ENCODE data around the gene NFASC. TPM values are rescaled to one million over a fixed set of nuclear protein-coding genes. Genes with fewer than 3 reads are reported as not detected.

Gene NFASC
- total RNA-seq, 1 donor from 2014 or later, result 29.6 TPM

- H3K27me3 ChIP-seq (ENCODE audit: insufficient read depth, low read length), result no peaks in the 10 kb centered on the region
- no peak for FAIRE-seq
- H3K36me3 Mint-ChIP-seq (ENCODE audit: low read depth, unreplicated experiment), result peaks cover 2% of the 10 kb centered on the region
- H3K27me3 Mint-ChIP-seq (ENCODE audit: low read depth, unreplicated experiment), result peaks cover 2% of the 10 kb centered on the region
- peak overlapping the region; percentile 47 for H3K27ac Mint-ChIP-seq (ENCODE audit: unreplicated experiment)
- no peak overlapping the region for H3K27ac ChIP-seq (ENCODE audit: low read depth, low read length)
- no peak overlapping the region for H3K4me2 ChIP-seq (ENCODE audit: low read length)
- H3K9me3 Mint-ChIP-seq (ENCODE audit: unreplicated experiment), result no peaks in the 10 kb centered on the region
- H3K9ac ChIP-seq (ENCODE audit: low read length), result no peak overlapping the region
- peaks cover 13% of the 10 kb centered on the region for H4K20me1 ChIP-seq (ENCODE audit: insufficient read depth, low read length)
- no peaks in the 10 kb centered on the region for H3K36me3 ChIP-seq (ENCODE audit: insufficient read depth, low read length)
- DNase-seq (ENCODE audit: low read depth), result peak; percentile 54
- no peaks in the 10 kb centered on the region for H3K4me1 ChIP-seq (ENCODE audit: insufficient read depth, low read length)
- no peak overlapping the region for H3K4me3 ChIP-seq (ENCODE audit: insufficient read depth, low read depth, low read length)
- H3K9me3 ChIP-seq (ENCODE audit: insufficient read depth, low read depth, low read length), result no peaks in the 10 kb centered on the region
- no peak overlapping the region for H2AFZ ChIP-seq (ENCODE audit: low read depth, low read length)
- TF ChIP-seq CTCF (IDR thresholded peaks at IDR 0.05; ENCODE audit: insufficient read depth, low read depth, low read length) (no peak), EZH2 (IDR thresholded peaks at IDR 0.05; ENCODE audit: insufficient read depth, low read length) (no peak)
- peak overlapping the region; percentile 27 for H3K4me3 Mint-ChIP-seq (ENCODE audit: unreplicated experiment)
- peaks cover 4% of the 10 kb centered on the region for H3K79me2 ChIP-seq (ENCODE audit: insufficient read depth, low read length)
- peaks cover 3% of the 10 kb centered on the region for H3K4me1 Mint-ChIP-seq (ENCODE audit: low read depth, unreplicated experiment)
These were observed 33.7 kb downstream of the NFASC start for GRCh38 chr1:204904228-204904810.

- Mint-ChIP-seq H3K4me1 (ENCODE audit: low read depth, unreplicated experiment) (peaks cover 4% of the 10 kb centered on the region), H3K27me3 (ENCODE audit: low read depth, unreplicated experiment) (no peaks in the 10 kb centered on the region), H3K9me3 (ENCODE audit: unreplicated experiment) (no peaks in the 10 kb centered on the region), H3K4me3 (ENCODE audit: unreplicated experiment) (no peak overlapping the region), H3K27ac (ENCODE audit: unreplicated experiment) (no peak overlapping the region), H3K36me3 (ENCODE audit: low read depth, unreplicated experiment) (no peaks in the 10 kb centered on the region)
- Histone ChIP-seq H3K27me3 (ENCODE audit: insufficient read depth, low read length) (no peaks in the 10 kb centered on the region), H3K79me2 (ENCODE audit: insufficient read depth, low read length) (peaks cover 4% of the 10 kb centered on the region), H3K9me3 (ENCODE audit: insufficient read depth, low read depth, low read length) (no peaks in the 10 kb centered on the region), H2AFZ (ENCODE audit: low read depth, low read length) (no peak overlapping the region), H3K27ac (ENCODE audit: low read depth, low read length) (peak overlapping the region; percentile 5), H3K4me3 (ENCODE audit: insufficient read depth, low read depth, low read length) (no peak overlapping the region), H3K9ac (ENCODE audit: low read length) (no peak overlapping the region), H3K4me1 (ENCODE audit: insufficient read depth, low read length) (no peaks in the 10 kb centered on the region), H3K36me3 (ENCODE audit: insufficient read depth, low read length) (no peaks in the 10 kb centered on the region), H3K4me2 (ENCODE audit: low read length) (no peak overlapping the region), H4K20me1 (ENCODE audit: insufficient read depth, low read length) (peaks cover 3% of the 10 kb centered on the region)
- DNase-seq (ENCODE audit: low read depth) (peak; percentile 70), FAIRE-seq (no peak)
- TF ChIP-seq EZH2 (IDR thresholded peaks at IDR 0.05; ENCODE audit: insufficient read depth, low read length), result no peak
- TF ChIP-seq CTCF (IDR thresholded peaks at IDR 0.05; ENCODE audit: insufficient read depth, low read depth, low read length), result no peak
These were observed 38.4 kb downstream of the NFASC start for GRCh38 chr1:204909109-204909508.

- Mint-ChIP-seq H3K36me3 (ENCODE audit: low read depth, unreplicated experiment) (no peaks in the 10 kb centered on the region), H3K9me3 (ENCODE audit: unreplicated experiment) (no peaks in the 10 kb centered on the region), H3K27me3 (ENCODE audit: low read depth, unreplicated experiment) (no peaks in the 10 kb centered on the region), H3K27ac (ENCODE audit: unreplicated experiment) (no peak overlapping the region), H3K4me3 (ENCODE audit: unreplicated experiment) (no peak overlapping the region), H3K4me1 (ENCODE audit: low read depth, unreplicated experiment) (peaks cover 14% of the 10 kb centered on the region)
- H3K4me2 ChIP-seq (ENCODE audit: low read length), result no peak overlapping the region
- FAIRE-seq (no peak), DNase-seq (ENCODE audit: low read depth) (no peak)
- H3K4me1 ChIP-seq (ENCODE audit: insufficient read depth, low read length), result peaks cover 3% of the 10 kb centered on the region
- no peak overlapping the region for H3K27ac ChIP-seq (ENCODE audit: low read depth, low read length)
- H4K20me1 ChIP-seq (ENCODE audit: insufficient read depth, low read length), result peaks cover 5% of the 10 kb centered on the region
- TF ChIP-seq EZH2 (IDR thresholded peaks at IDR 0.05; ENCODE audit: insufficient read depth, low read length), result no peak
- TF ChIP-seq CTCF (IDR thresholded peaks at IDR 0.05; ENCODE audit: insufficient read depth, low read depth, low read length), result no peak
- no peak overlapping the region for H2AFZ ChIP-seq (ENCODE audit: low read depth, low read length)
- H3K36me3 ChIP-seq (ENCODE audit: insufficient read depth, low read length), result no peaks in the 10 kb centered on the region
- H3K4me3 ChIP-seq (ENCODE audit: insufficient read depth, low read depth, low read length), result no peak overlapping the region
- H3K27me3 ChIP-seq (ENCODE audit: insufficient read depth, low read length), result no peaks in the 10 kb centered on the region
- no peaks in the 10 kb centered on the region for H3K79me2 ChIP-seq (ENCODE audit: insufficient read depth, low read length)
- no peak overlapping the region for H3K9ac ChIP-seq (ENCODE audit: low read length)
- H3K9me3 ChIP-seq (ENCODE audit: insufficient read depth, low read depth, low read length), result peaks cover 4% of the 10 kb centered on the region
These were observed 45.3 kb downstream of the NFASC start for GRCh38 chr1:204915861-204916495.

Measured in astrocyte (in vitro differentiated cells and primary cell).